K562 (cell line): ENCODE data around the gene HEPACAM2.

Source experiments
- RNF2 ChIP-seq: sonication (generic); IDR thresholded peaks from 2 replicates; pipeline ENCODE4 v1.6.1; 2016
- USF2 ChIP-seq: sonication (generic); formaldehyde crosslinking; IDR thresholded peaks from 2 replicates; pipeline ENCODE4 v1.5.0; 2020; ENCODE audit warnings: missing genetic modification reagents
- ZBTB7A ChIP-seq: IDR thresholded peaks from 2 replicates; pipeline ENCODE4 v1.6.1; 2011; ENCODE audit warnings: low read depth, mild to moderate bottlenecking, low read length, moderate library complexity, borderline replicate concordance; ENCODE audit not compliant: control insufficient read depth

GRCh38 chr7:93205046-93205445, 21.2 kb downstream of the HEPACAM2 start:
- no peak for TF ChIP-seq ZBTB7A
- no peak for TF ChIP-seq USF2 (CRISPR knock-in tag)
- TF ChIP-seq RNF2: no peak
